ENCODE data around the gene BOD1L2. TPM values are rescaled to one million over a fixed set of nuclear protein-coding genes. Genes with fewer than 3 reads are reported as not detected.

BOD1L2 gene
- total and polyA plus RNA-seq, 9 donors: not detected

DNA sequence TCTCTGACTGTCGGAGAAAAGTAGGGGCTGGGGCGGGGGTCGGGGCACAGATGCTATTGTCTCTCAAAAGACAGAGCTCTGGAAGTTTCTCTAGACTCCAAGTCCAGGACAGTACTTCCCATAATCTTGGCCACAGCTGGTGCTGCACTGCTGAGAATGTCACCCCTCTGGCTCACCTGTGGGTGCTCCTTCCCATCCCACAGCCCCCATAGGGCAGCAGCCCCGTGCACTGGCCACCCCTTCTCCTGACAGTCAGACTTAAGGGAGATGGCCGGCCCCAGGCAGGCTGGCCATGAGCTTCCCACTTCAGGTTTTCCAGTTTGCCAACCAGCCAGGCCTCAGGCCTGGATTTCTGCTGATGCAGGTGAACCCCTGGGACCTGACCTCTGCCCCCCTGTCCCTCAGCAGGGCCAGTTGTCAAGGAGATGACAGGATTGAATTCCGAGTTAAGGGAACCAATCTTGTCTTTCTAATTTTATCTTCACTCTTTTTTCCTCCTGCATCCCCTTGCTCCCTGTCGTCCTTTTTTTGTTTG, 30.2 kb upstream of the BOD1L2 start:
- TF ChIP-seq EP300 (IDR thresholded peaks at IDR 0.05) (no peak), CTCF (IDR thresholded peaks at IDR 0.05) (no peak)
- H3K27me3 ChIP-seq: no peaks in the 10 kb centered on the region
- WGBS, 3 donors: 51 to 65% (median 56%) methylated on average over 7 of the region's 7 CpGs

GRCh38 chr18:57121542-57122112, 25.3 kb upstream of the BOD1L2 start:
- intact Hi-C loops (cut with DNase I): no loop called here
- Histone ChIP-seq H3K27me3 (no peaks in the 10 kb centered on the region), H3K27ac (no peak overlapping the region), H3K4me3 (no peak overlapping the region), H3K4me1 (ENCODE audit: insufficient read depth) (no peaks in the 10 kb centered on the region), H3K36me3 (no peaks in the 10 kb centered on the region), H3K9me3 (no peaks in the 10 kb centered on the region)
- TF ChIP-seq CTCF (IDR thresholded peaks at IDR 0.05): no peak
- TF ChIP-seq POLR2A (IDR thresholded peaks at IDR 0.05): no peak
- TF ChIP-seq EP300 (IDR thresholded peaks at IDR 0.05): no peak
- 3 to 5% (median 5%) methylated on average over 29 to 33 of the region's 33 CpGs for WGBS, 3 donors
- DNase-seq: no peak

More for the DNA sequence above, 30.2 kb upstream of the BOD1L2 start:
- H3K4me3 ChIP-seq: no peak overlapping the region
- no peaks in the 10 kb centered on the region for H3K4me1 ChIP-seq (ENCODE audit: insufficient read depth)
- intact Hi-C loops (cut with DNase I): no loop called here
- no peaks in the 10 kb centered on the region for H3K36me3 ChIP-seq
- DNase-seq: no peak
- H3K27ac ChIP-seq: no peak overlapping the region
- H3K9me3 ChIP-seq: no peaks in the 10 kb centered on the region

- no peaks in the 10 kb centered on the region for H3K36me3 ChIP-seq
- no peaks in the 10 kb centered on the region for H3K27me3 ChIP-seq
- no peak overlapping the region for H3K27ac ChIP-seq
- intact Hi-C loops (cut with DNase I): no loop called here
- no peak for DNase-seq
- no peaks in the 10 kb centered on the region for H3K4me1 ChIP-seq (ENCODE audit: insufficient read depth)
- no peak for TF ChIP-seq POLR2A (IDR thresholded peaks at IDR 0.05)
- TF ChIP-seq EP300 (IDR thresholded peaks at IDR 0.05): no peak
- WGBS, 3 donors: 15 to 19% (median 17%) methylated on average over 6 of the region's 6 CpGs
- H3K4me3 ChIP-seq: no peak overlapping the region
- H3K9me3 ChIP-seq: no peaks in the 10 kb centered on the region
Observed at GRCh38 chr18:57122936-57123510, 23.9 kb upstream of the BOD1L2 start.

DNA sequence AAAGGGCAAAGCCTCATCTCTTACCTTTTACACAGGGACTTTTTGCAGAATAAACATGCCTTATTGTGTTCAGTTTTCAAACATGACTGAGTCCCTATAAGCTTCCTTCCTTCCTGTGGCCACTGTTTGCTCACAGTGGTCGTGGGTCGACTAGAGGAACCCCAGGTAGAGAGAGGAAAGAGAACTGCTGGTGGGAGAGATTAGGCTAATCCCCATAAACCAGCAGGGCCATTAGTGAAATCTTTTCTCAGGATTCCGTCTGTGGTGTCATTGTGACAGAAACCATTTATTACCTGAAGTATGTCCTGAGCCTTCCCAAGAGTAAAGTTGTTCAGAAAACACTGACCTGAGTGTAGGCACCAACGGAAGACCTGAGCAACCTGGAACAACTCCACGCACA, 21.3 kb upstream of the BOD1L2 start:
- TF ChIP-seq POLR2A (IDR thresholded peaks at IDR 0.05): no peak
- TF ChIP-seq CTCF (IDR thresholded peaks at IDR 0.05): no peak
- no peak for TF ChIP-seq EP300 (IDR thresholded peaks at IDR 0.05)
- no peak overlapping the region for H3K27ac ChIP-seq
- intact Hi-C loops (cut with DNase I): no loop called here
- no peaks in the 10 kb centered on the region for H3K4me1 ChIP-seq (ENCODE audit: insufficient read depth)
- H3K9me3 ChIP-seq: no peaks in the 10 kb centered on the region
- H3K27me3 ChIP-seq: no peaks in the 10 kb centered on the region
- no peaks in the 10 kb centered on the region for H3K36me3 ChIP-seq
- H3K4me3 ChIP-seq: no peak overlapping the region
- 60 to 63% (median 60%) methylated on average over 5 of the region's 5 CpGs for WGBS, 3 donors
- DNase-seq: no peak

Measured in ovary (tissue), 9 donors.